HepG2 (cell line): Measurements from ENCODE around the gene AGT. TPM values are rescaled to one million over a fixed set of nuclear protein-coding genes. Genes with fewer than 3 reads are reported as not detected.
A peak's percentile ranks its signal among the peaks of the same experiment; 100 is the strongest.

Experiments
- ARNT ChIP-seq: fragments of 450-650 bp; IDR thresholded peaks from 2 replicates; pipeline ENCODE4 v1.6.1; 2017
- FOXA1 ChIP-seq, 2 experiments: fragments of 450-650 bp in 1 of 2; sonication (generic) in 1 of 2; formaldehyde crosslinking in 1 of 2; IDR thresholded peaks; 2 replicates each; pipeline versions ENCODE4 v1.4.0 to v1.6.1; 2016 to 2020; ENCODE audit warnings: missing genetic modification reagents in 1 of 2
- HDAC1 ChIP-seq: sonication (generic); formaldehyde crosslinking; IDR thresholded peaks from 2 replicates; pipeline ENCODE4 v1.5.1; 2020; ENCODE audit warnings: mild to moderate bottlenecking, missing genetic modification reagents
- KMT2B ChIP-seq: IDR thresholded peaks from 2 replicates; pipeline ENCODE4 v1.6.1; 2016; ENCODE audit warnings: missing genetic modification reagents, missing compliant biosample characterization
- MED1 ChIP-seq: sonication (generic); formaldehyde crosslinking; IDR thresholded peaks from 2 replicates; pipeline ENCODE4 v1.4.0; 2020; ENCODE audit warnings: missing genetic modification reagents
- RBM22 ChIP-seq: fragments of 200-400 bp; formaldehyde crosslinking; optimal IDR thresholded peaks from 2 replicates; pipeline ENCODE3; 2017; ENCODE audit warnings: mild to moderate bottlenecking, low read length, moderate library complexity
- REL ChIP-seq: sonication (generic); formaldehyde crosslinking; conservative IDR thresholded peaks from 2 replicates; pipeline ENCODE4 v1.8.0; 2022; ENCODE audit warnings: mild to moderate bottlenecking, missing genetic modification reagents, moderate library complexity
- SP5 ChIP-seq: IDR thresholded peaks from 2 replicates; pipeline ENCODE4 v1.6.1; 2016; ENCODE audit warnings: low read depth, borderline replicate concordance
- ZNF138 ChIP-seq: sonication (generic); formaldehyde crosslinking; IDR thresholded peaks from 2 replicates; pipeline ENCODE4 v1.5.0; 2020; ENCODE audit warnings: mild to moderate bottlenecking, low read depth, missing genetic modification reagents
- ZNF207 ChIP-seq: fragments of 450-650 bp; IDR thresholded peaks from 2 replicates; pipeline ENCODE4 v1.6.1; 2016; ENCODE audit warnings: antibody characterized with exemption, borderline replicate concordance
- ZNF510 ChIP-seq: sonication (generic); formaldehyde crosslinking; IDR thresholded peaks from 2 replicates; pipeline ENCODE4 v1.4.0; 2020; ENCODE audit warnings: low read depth, mild to moderate bottlenecking, missing genetic modification reagents
- ZNF709 ChIP-seq: sonication (generic); formaldehyde crosslinking; IDR thresholded peaks from 2 replicates; pipeline ENCODE4 v1.5.0; 2020; ENCODE audit warnings: mild to moderate bottlenecking, missing genetic modification reagents
- ZNF788 ChIP-seq: sonication (generic); formaldehyde crosslinking; IDR thresholded peaks from 2 replicates; pipeline ENCODE4 v1.5.0; 2020; ENCODE audit warnings: mild to moderate bottlenecking, missing genetic modification reagents, borderline replicate concordance
- polyA plus RNA-seq, 8 experiments: library from polyadenylated mRNA; depleted of rRNA in 3 of 8; stranded (reverse) in 7 of 8; unstranded in 1 of 8; fragments of >200 nt; fragmentation: Illumina TruSeq in 4 of 8; extraction: Trizol in 4 of 8; gene quantifications; 2 replicates each; pipeline versions ENCODE4 v1.2.1 to v1.2.3, GENCODE V29; 2011 to 2016; ENCODE audit warnings: low read depth in 4 of 8, missing spikeins in 1 of 8, mixed read lengths in 1 of 8; ENCODE audit not compliant: insufficient read depth in 1 of 8
- total RNA-seq, 5 experiments: library from RNA; depleted of rRNA; stranded (reverse); fragments of >200 nt; fragmentation: Illumina TruSeq; extraction: Trizol; gene quantifications; 2 replicates each; pipeline ENCODE4 v1.2.3, GENCODE V29; 2016; ENCODE audit warnings: low read depth in 1 of 5
- TF ChIP-seq, protein P1 (sequence below): sonication (generic); formaldehyde crosslinking; IDR thresholded peaks from 2 replicates; pipeline ENCODE4 v1.5.0; 2020; ENCODE audit warnings: mild to moderate bottlenecking, missing genetic modification reagents, borderline replicate concordance
- TF ChIP-seq, protein P2 (sequence below): sonication (generic); formaldehyde crosslinking; IDR thresholded peaks from 2 replicates; pipeline ENCODE4 v1.4.0; 2020; ENCODE audit warnings: missing genetic modification reagents, borderline replicate concordance

AGT gene
- total and polyA plus RNA-seq, 2 of the 13 experiments (the other 11 are each of a cell fraction or from before 2014, with no cell fraction given) = 892 to 2,071 TPM

DNA sequence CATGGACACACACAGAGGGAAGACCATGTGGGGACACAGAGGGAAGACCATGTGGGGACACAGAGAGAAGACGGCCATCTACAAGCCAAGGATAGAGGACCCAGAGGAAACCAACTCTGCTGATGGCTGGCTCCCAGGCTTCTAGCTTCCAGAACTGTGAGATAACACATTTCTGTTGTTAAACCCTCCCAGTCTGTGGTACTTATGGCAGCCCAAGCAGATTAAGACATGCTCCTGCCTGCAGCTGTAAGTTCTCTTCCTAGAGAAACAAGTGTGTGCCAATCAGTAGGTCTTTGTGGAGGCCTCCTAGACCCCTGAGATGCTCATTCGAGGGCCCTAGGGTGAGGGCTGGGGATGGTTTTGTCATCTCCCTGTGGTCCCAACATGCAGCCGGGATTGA, 2.7 kb downstream of the AGT start (continued):
- TF ChIP-seq, protein P1, sequence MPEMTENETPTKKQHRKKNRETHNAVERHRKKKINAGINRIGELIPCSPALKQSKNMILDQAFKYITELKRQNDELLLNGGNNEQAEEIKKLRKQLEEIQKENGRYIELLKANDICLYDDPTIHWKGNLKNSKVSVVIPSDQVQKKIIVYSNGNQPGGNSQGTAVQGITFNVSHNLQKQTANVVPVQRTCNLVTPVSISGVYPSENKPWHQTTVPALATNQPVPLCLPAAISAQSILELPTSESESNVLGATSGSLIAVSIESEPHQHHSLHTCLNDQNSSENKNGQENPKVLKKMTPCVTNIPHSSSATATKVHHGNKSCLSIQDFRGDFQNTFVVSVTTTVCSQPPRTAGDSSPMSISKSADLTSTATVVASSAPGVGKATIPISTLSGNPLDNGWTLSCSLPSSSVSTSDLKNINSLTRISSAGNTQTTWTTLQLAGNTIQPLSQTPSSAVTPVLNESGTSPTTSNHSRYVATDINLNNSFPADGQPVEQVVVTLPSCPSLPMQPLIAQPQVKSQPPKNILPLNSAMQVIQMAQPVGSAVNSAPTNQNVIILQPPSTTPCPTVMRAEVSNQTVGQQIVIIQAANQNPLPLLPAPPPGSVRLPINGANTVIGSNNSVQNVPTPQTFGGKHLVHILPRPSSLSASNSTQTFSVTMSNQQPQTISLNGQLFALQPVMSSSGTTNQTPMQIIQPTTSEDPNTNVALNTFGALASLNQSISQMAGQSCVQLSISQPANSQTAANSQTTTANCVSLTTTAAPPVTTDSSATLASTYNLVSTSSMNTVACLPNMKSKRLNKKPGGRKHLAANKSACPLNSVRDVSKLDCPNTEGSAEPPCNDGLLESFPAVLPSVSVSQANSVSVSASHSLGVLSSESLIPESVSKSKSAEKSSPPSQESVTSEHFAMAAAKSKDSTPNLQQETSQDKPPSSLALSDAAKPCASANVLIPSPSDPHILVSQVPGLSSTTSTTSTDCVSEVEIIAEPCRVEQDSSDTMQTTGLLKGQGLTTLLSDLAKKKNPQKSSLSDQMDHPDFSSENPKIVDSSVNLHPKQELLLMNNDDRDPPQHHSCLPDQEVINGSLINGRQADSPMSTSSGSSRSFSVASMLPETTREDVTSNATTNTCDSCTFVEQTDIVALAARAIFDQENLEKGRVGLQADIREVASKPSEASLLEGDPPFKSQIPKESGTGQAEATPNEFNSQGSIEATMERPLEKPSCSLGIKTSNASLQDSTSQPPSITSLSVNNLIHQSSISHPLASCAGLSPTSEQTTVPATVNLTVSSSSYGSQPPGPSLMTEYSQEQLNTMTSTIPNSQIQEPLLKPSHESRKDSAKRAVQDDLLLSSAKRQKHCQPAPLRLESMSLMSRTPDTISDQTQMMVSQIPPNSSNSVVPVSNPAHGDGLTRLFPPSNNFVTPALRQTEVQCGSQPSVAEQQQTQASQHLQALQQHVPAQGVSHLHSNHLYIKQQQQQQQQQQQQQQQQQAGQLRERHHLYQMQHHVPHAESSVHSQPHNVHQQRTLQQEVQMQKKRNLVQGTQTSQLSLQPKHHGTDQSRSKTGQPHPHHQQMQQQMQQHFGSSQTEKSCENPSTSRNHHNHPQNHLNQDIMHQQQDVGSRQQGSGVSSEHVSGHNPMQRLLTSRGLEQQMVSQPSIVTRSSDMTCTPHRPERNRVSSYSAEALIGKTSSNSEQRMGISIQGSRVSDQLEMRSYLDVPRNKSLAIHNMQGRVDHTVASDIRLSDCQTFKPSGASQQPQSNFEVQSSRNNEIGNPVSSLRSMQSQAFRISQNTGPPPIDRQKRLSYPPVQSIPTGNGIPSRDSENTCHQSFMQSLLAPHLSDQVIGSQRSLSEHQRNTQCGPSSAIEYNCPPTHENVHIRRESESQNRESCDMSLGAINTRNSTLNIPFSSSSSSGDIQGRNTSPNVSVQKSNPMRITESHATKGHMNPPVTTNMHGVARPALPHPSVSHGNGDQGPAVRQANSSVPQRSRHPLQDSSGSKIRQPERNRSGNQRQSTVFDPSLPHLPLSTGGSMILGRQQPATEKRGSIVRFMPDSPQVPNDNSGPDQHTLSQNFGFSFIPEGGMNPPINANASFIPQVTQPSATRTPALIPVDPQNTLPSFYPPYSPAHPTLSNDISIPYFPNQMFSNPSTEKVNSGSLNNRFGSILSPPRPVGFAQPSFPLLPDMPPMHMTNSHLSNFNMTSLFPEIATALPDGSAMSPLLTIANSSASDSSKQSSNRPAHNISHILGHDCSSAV (CRISPR knock-in tag) = no peak
- TF ChIP-seq RBM22 (peak; percentile 52), MED1 (CRISPR knock-in tag) (0 out of 2 replicates have a peak, but pooled peaks have one; percentile 33), ZNF207 (no peak), ZNF510 (CRISPR knock-in tag) (no peak), REL (CRISPR knock-in tag) (no peak), KMT2B (CRISPR knock-in tag) (no peak), ARNT (no peak), FOXA1 (IDR thresholded peaks at IDR 0.05) (no peak), FOXA1 (CRISPR knock-in tag; IDR thresholded peaks at IDR 0.05) (no peak), SP5 (no peak), ZNF709 (no peak), ZNF138 (CRISPR knock-in tag) (no peak), HDAC1 (CRISPR knock-in tag) (0 out of 2 replicates have a peak, but pooled peaks have one; percentile 32), ZNF788 (CRISPR knock-in tag) (no peak)
- TF ChIP-seq, protein P2, sequence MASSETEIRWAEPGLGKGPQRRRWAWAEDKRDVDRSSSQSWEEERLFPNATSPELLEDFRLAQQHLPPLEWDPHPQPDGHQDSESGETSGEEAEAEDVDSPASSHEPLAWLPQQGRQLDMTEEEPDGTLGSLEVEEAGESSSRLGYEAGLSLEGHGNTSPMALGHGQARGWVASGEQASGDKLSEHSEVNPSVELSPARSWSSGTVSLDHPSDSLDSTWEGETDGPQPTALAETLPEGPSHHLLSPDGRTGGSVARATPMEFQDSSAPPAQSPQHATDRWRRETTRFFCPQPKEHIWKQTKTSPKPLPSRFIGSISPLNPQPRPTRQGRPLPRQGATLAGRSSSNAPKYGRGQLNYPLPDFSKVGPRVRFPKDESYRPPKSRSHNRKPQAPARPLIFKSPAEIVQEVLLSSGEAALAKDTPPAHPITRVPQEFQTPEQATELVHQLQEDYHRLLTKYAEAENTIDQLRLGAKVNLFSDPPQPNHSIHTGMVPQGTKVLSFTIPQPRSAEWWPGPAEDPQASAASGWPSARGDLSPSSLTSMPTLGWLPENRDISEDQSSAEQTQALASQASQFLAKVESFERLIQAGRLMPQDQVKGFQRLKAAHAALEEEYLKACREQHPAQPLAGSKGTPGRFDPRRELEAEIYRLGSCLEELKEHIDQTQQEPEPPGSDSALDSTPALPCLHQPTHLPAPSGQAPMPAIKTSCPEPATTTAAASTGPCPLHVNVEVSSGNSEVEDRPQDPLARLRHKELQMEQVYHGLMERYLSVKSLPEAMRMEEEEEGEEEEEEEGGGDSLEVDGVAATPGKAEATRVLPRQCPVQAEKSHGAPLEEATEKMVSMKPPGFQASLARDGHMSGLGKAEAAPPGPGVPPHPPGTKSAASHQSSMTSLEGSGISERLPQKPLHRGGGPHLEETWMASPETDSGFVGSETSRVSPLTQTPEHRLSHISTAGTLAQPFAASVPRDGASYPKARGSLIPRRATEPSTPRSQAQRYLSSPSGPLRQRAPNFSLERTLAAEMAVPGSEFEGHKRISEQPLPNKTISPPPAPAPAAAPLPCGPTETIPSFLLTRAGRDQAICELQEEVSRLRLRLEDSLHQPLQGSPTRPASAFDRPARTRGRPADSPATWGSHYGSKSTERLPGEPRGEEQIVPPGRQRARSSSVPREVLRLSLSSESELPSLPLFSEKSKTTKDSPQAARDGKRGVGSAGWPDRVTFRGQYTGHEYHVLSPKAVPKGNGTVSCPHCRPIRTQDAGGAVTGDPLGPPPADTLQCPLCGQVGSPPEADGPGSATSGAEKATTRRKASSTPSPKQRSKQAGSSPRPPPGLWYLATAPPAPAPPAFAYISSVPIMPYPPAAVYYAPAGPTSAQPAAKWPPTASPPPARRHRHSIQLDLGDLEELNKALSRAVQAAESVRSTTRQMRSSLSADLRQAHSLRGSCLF (CRISPR knock-in tag) = no peak
